NCI-H128 (cell line): ENCODE data around the gene ASS1.

Source experiments
- DNase-seq: peaks from one replicate; lab custom pipeline; 2025; ENCODE audit not compliant: unreplicated experiment; lab: John Stamatoyannopoulos, UW

The ASS1 gene

GRCh38 chr9:130418776-130419175 is 26.0 kb upstream of the ASS1 start:
- DNase-seq = no peak

- DNase-seq = no peak
Observed at GRCh38 chr9:130419521-130420035, 25.2 kb upstream of the ASS1 start.

- DNase-seq = no peak
Observed at GRCh38 chr9:130421154-130421801, 23.5 kb upstream of the ASS1 start.

GRCh38 chr9:130421802-130422276 is 22.9 kb upstream of the ASS1 start:
- no peak for DNase-seq

GRCh38 chr9:130422546-130422945 is 22.2 kb upstream of the ASS1 start:
- DNase-seq = no peak

- no peak for DNase-seq
Observed at GRCh38 chr9:130423272-130423671, 21.5 kb upstream of the ASS1 start.

GRCh38 chr9:130424595-130425454 is 19.9 kb upstream of the ASS1 start:
- no peak for DNase-seq

- DNase-seq = no peak
Observed at GRCh38 chr9:130425741-130426466, 18.9 kb upstream of the ASS1 start.

GRCh38 chr9:130426467-130426773 is 18.3 kb upstream of the ASS1 start:
- no peak for DNase-seq

- DNase-seq = no peak
Observed at GRCh38 chr9:130426883-130427282, 17.9 kb upstream of the ASS1 start.

GRCh38 chr9:130427326-130427725 is 17.4 kb upstream of the ASS1 start:
- DNase-seq = no peak

- DNase-seq = no peak
Observed at GRCh38 chr9:130428086-130428665, 16.6 kb upstream of the ASS1 start.

- DNase-seq = no peak
Observed at GRCh38 chr9:130429381-130429780, 15.4 kb upstream of the ASS1 start.

GRCh38 chr9:130429831-130430230 is 14.9 kb upstream of the ASS1 start:
- no peak for DNase-seq

GRCh38 chr9:130430232-130430631 is 14.5 kb upstream of the ASS1 start:
- no peak for DNase-seq

GRCh38 chr9:130430734-130431535 is 13.8 kb upstream of the ASS1 start:
- DNase-seq = no peak

GRCh38 chr9:130431536-130432303 is 13.0 kb upstream of the ASS1 start:
- DNase-seq = no peak

GRCh38 chr9:130432362-130432761 is 12.4 kb upstream of the ASS1 start:
- no peak for DNase-seq

- DNase-seq = no peak
Observed at GRCh38 chr9:130432796-130433167, 12.0 kb upstream of the ASS1 start.
